GM20000 (cell line): ENCODE results near the gene CNTRL.

Source experiments
- DNase-seq: peaks from one replicate; pipeline ENCODE4 v3.0.0; 2012; ENCODE audit warnings: low spot score
- TF ChIP-seq, protein P1 (sequence below): IDR thresholded peaks from 2 replicates; pipeline ENCODE4 v1.5.1; 2012; ENCODE audit warnings: mild to moderate bottlenecking, control low read depth; ENCODE audit errors: extremely low read depth, missing control alignments

The CNTRL gene

DNA sequence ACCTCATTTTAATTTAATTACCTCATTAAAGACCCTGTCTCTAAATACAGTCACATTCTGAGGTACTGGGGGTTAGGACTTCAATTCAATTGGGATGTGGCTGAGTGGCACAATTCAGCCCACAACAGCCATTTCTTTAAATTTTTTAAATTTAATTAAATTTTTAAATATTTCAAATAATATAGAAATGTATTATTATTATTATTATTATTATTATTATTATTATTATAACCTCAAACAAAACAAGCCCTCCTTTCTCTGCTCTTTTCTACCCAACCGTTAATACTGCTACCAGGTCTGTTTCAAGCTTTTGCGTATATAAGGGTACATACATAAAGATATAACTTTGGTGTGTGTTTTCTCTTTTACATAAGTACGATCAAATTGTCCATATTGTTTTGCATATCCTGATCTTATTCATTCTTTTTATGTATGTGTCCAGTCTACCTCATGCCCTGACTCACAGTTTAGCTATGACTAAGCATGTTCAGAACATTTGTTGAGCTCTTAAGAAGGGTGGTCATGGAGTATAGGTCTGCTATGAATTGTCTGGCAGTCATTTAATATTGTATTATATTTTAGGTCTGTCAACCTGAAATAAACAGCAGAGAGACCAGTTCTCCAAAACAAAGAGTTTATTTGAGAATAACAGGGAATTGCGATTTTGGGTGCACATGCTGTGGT, 143.0 kb downstream of the CNTRL start:
- TF ChIP-seq, protein P1, sequence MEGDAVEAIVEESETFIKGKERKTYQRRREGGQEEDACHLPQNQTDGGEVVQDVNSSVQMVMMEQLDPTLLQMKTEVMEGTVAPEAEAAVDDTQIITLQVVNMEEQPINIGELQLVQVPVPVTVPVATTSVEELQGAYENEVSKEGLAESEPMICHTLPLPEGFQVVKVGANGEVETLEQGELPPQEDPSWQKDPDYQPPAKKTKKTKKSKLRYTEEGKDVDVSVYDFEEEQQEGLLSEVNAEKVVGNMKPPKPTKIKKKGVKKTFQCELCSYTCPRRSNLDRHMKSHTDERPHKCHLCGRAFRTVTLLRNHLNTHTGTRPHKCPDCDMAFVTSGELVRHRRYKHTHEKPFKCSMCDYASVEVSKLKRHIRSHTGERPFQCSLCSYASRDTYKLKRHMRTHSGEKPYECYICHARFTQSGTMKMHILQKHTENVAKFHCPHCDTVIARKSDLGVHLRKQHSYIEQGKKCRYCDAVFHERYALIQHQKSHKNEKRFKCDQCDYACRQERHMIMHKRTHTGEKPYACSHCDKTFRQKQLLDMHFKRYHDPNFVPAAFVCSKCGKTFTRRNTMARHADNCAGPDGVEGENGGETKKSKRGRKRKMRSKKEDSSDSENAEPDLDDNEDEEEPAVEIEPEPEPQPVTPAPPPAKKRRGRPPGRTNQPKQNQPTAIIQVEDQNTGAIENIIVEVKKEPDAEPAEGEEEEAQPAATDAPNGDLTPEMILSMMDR = no peak

DNA sequence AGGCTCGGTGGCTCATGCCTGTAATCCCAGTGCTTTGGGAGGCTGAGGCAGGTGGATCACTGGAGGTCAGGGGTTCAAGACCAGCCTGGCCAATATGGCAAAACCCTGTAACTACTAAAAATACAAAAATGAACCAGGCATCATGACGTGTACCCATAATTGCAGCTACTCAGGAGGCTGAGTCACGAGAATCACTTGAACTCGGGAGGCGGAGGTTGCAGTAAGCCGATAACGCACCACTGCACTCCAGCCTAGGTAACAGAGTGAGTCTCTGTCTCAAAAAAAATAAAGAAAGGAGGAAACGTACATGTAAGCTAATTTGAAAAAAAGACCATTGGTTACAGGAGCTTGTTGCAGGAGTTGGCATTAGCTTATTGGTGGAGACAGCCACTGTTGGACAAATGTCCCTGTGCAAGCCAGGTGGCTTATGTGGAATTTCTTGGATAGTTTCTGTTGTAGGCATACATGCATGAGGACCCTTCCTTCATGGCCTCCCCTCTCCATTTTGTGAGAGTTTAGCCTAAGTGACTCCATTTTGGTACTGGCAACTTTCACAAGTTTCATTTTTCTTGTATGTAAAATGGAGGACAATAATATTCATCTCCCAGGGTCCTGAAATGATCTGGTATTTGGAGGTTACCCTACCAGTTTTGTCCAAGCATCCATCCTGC, 143.7 kb downstream of the CNTRL start:
- no peak for DNase-seq
- TF ChIP-seq, protein P1 = no peak

More for the DNA sequence above, 143.0 kb downstream of the CNTRL start:
- DNase-seq = peak; percentile 56

DNA sequence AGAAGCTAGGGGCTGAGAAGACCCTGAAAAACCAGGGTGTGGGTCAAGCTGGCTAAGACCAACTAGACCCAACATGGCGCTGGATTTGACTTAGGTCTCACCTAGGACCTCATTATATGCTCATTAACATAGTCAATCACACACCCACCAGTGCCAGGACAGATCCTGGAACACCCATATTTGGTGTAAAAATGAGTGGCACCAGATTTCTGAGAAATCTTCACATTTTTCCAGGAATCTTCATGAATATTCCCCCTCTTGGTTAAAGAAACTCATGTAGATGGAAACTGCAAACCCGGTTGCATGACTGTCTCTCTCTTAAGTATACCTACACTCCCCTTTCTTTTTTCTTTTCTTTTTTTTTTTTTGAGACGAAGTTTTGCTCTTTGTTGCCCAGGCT, 144.8 kb downstream of the CNTRL start:
- TF ChIP-seq, protein P1 = no peak
- no peak for DNase-seq

DNA sequence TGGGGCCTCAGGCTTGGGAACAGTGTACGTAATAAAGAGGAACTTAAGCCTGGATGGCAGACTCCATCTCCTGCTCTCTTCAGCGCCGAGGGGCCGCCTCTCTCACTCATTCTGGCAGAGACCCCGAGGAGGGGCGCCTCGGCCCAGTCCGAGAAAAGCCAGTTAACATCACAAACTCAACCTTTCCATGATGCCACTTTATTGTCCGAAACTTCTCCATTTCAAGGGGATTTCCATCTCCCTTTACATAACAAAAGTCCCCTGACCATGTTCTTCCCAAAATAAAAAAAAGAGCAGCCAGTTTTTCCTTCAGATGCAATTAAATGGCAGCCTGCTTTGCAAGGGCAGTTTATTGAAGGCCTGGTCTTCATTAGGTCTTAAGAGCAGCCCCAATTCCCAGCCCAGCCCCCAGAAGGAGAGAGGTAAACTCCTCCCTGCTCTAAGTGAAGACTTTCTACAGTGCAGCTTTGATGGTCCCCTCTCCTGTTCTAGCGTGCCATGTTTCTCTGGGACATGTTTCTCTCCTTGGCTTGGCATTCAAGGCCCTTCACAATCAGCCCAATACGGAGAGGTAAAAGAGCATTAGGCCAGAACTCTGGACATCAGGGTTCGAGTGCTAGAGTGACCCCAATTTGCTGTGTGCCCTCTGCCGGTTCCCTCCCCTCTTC, 146.4 kb downstream of the CNTRL start:
- DNase-seq = no peak
- TF ChIP-seq, protein P1 = no peak

DNA sequence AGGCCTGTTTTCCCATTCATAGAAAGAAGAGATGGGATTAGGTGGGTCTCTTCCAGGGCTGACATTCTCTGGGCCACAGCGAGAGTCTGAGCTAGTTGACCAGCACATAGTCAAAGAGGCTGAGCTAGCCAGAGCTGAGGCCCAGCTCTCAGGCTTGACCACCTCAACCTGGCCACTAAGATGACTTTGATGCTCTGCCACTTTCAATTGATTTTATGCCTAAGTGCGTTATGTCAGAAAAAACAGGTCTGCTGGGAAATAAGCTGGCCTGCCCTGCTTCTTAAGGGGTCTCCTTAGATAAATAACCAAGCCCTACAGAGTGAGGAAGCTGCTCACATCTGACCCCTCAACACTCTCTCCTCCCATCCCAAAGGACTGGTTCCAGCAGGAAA, 146.9 kb downstream of the CNTRL start:
- no peak for DNase-seq
- TF ChIP-seq, protein P1 = no peak

DNA sequence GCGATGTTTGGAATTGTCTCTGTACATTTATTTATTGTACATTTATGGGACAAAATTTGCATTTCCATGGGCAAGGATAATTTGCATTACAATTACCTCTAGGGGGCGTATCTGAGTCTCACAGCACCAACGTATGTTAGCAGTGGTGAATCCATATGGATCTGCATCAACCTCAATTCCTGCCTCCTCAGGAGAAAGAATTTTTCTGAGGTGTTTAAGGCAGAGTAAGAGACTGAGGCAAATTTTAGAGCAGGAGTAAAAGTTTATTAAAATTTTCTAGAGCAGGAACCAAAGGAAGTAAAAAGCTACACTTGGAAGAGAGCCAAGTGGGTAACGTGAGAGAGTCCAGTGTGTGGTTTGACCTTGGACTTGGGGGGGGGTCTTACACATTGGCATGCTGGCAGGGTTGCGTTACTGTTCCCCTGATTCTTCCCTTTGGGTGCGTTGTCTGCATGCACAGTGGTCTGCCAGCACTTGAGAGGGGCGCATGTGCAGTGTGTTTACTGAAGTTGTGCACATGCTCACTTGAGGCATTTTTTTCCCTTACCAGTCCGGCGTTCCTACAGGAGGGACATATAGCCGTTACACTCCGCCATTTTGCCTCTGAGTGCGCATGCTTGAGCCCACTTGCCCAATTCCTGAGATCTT, 147.9 kb downstream of the CNTRL start:
- TF ChIP-seq, protein P1 = peak; percentile 8

DNA sequence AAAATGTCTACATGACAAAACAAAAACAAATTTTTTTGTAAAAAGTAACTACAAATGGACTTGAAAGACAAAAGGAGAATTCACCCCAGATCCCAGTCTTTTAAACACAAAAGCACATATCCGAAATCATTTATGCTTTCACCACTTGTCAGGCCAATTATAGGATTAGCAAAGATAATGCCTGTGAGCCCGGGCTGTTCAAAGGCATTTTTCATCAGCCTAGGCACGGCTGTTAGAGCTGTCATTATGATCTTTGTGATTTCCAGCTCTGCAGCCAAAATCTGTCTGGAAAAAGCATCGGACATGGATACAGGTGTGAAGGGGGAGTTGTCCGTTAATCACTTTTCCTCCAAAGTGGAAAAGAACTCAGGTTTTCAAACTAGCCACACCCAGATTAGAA, 150.5 kb downstream of the CNTRL start:
- DNase-seq = no peak
- TF ChIP-seq, protein P1 = no peak

More for the DNA sequence above, 147.9 kb downstream of the CNTRL start:
- no peak for DNase-seq
